Tibial nerve (tissue), 4 donors: ENCODE measurements around the gene ZNRD2.
A peak's percentile ranks its signal among the peaks of the same experiment; 100 is the strongest.

Experiments
- EP300 ChIP-seq, 2 donors: sonication (generic); formaldehyde crosslinking; IDR thresholded peaks; one replicate each; pipeline ENCODE4 v1.6.1; 2017; ENCODE audit warnings: antibody characterized with exemption in 2 of 2, mild to moderate bottlenecking in 1 of 2
- POLR2A ChIP-seq, 2 donors: fragments of 450-650 bp; IDR thresholded peaks; one replicate each; pipeline ENCODE4 v1.6.1; 2017; ENCODE audit warnings: antibody characterized with exemption in 2 of 2, mild to moderate bottlenecking in 2 of 2, moderate library complexity in 2 of 2
- TF ChIP-seq, protein P1 (sequence below), 5 experiments: fragments of 200-600 bp in 3 of 5; fragments of 450-650 bp in 2 of 5; sonication (generic) in 3 of 5; IDR thresholded peaks; one replicate each; pipeline ENCODE4 v1.5.1; 2016 to 2019; ENCODE audit warnings: antibody characterized with exemption in 5 of 5, mild to moderate bottlenecking in 3 of 5, moderate library complexity in 2 of 5

DNA sequence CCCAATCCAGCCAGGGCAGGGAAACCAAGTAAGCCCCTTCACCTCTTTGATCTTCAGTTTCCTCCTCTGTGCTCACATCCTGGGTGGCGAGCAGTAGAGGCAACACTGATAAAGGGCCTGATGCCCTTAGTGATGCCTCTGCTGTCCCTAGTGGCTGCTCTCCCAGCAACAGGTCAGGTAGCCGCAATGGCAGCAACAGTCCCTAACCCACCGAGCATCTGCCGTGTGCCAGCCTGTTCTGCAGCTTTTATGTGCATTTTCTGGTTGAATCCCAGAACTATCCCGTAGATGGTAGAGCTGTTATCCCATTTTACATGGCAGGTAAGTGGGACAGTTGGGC is 40.1 kb upstream of the ZNRD2 start:
- TF ChIP-seq, protein P1, sequence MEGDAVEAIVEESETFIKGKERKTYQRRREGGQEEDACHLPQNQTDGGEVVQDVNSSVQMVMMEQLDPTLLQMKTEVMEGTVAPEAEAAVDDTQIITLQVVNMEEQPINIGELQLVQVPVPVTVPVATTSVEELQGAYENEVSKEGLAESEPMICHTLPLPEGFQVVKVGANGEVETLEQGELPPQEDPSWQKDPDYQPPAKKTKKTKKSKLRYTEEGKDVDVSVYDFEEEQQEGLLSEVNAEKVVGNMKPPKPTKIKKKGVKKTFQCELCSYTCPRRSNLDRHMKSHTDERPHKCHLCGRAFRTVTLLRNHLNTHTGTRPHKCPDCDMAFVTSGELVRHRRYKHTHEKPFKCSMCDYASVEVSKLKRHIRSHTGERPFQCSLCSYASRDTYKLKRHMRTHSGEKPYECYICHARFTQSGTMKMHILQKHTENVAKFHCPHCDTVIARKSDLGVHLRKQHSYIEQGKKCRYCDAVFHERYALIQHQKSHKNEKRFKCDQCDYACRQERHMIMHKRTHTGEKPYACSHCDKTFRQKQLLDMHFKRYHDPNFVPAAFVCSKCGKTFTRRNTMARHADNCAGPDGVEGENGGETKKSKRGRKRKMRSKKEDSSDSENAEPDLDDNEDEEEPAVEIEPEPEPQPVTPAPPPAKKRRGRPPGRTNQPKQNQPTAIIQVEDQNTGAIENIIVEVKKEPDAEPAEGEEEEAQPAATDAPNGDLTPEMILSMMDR (IDR thresholded peaks at IDR 0.05) = peak in 1 of 5 experiments; percentile 25
- TF ChIP-seq POLR2A (IDR thresholded peaks at IDR 0.05) (no peak), EP300 (IDR thresholded peaks at IDR 0.05) (no peak)
